T-helper 17 cell (primary cell): ENCODE data around the gene SNCAIP. TPM values are rescaled to one million over a fixed set of nuclear protein-coding genes. Genes with fewer than 3 reads are reported as not detected.
"Not testable (repeated sequence)": the region's sequence is repeated elsewhere in the genome, so short reads cannot be mapped to it uniquely, and the experiment has no call there.

Source experiments
- ATAC-seq: fragments of 150-1000 bp; cut with Tn5 transposase; 2 replicates; pipeline ENCODE4 v1.10.0; 2021; ENCODE audit warnings: mild to moderate bottlenecking, moderate library complexity
- DNase-seq, 3 donors: peaks; one replicate each; pipeline versions ENCODE4 v3.0.0 to v3.0.0-alpha.2; 2020 to 2021
- H3K9me3 ChIP-seq: one replicate; pipeline ENCODE4 v1.7.0; 2013; ENCODE audit warnings: low read length, mild to moderate bottlenecking; ENCODE audit not compliant: control insufficient read depth, poor library complexity, severe bottlenecking
- H3K27ac Mint-ChIP-seq: one replicate; pipeline ENCODE4 v1.8.0; 2022; ENCODE audit warnings: mild to moderate bottlenecking, moderate library complexity, mixed read lengths
- H3K27me3 Mint-ChIP-seq: one replicate; pipeline ENCODE4 v1.8.0; 2022; ENCODE audit warnings: mixed read lengths
- H3K36me3 Mint-ChIP-seq: one replicate; pipeline ENCODE4 v1.8.0; 2022; ENCODE audit warnings: low read depth, mixed read lengths
- H3K4me1 Mint-ChIP-seq: one replicate; pipeline ENCODE4 v1.8.0; 2022; ENCODE audit warnings: mild to moderate bottlenecking, mixed read lengths
- H3K4me3 Mint-ChIP-seq: one replicate; pipeline ENCODE4 v1.8.0; 2022; ENCODE audit warnings: mild to moderate bottlenecking, moderate library complexity, mixed read lengths
- total RNA-seq, 4 donors: library from RNA in 2 of 4; stranded (reverse) in 2 of 4; gene quantifications; one replicate each; pipeline ENCODE4 v1.2.3 and lab custom pipeline; 2022 to 2026

SNCAIP gene
- total RNA-seq, 2 donors from 2014 or later = not detected

GRCh38 chr5:122323738-122324137, 11.7 kb downstream of the SNCAIP start:
- no peaks in the 10 kb centered on the region for H3K4me1 Mint-ChIP-seq
- H3K27ac Mint-ChIP-seq = no peak overlapping the region

GRCh38 chr5:122327110-122327509, 15.1 kb downstream of the SNCAIP start:
- H3K36me3 Mint-ChIP-seq = no peaks in the 10 kb centered on the region
- no peaks in the 10 kb centered on the region for H3K4me1 Mint-ChIP-seq
- ATAC-seq (no peak), DNase-seq (no peak)
- H3K9me3 ChIP-seq = no peaks in the 10 kb centered on the region
- no peaks in the 10 kb centered on the region for H3K27me3 Mint-ChIP-seq
- no peak overlapping the region for H3K27ac Mint-ChIP-seq
- no peak overlapping the region for H3K4me3 Mint-ChIP-seq

More at GRCh38 chr5:122323738-122324137, 11.7 kb downstream of the SNCAIP start:
- H3K27me3 Mint-ChIP-seq = no peaks in the 10 kb centered on the region
- ATAC-seq (no peak), DNase-seq (no peak)
- no peaks in the 10 kb centered on the region for H3K9me3 ChIP-seq
- H3K36me3 Mint-ChIP-seq = no peaks in the 10 kb centered on the region
- no peak overlapping the region for H3K4me3 Mint-ChIP-seq

- no peaks in the 10 kb centered on the region for H3K9me3 ChIP-seq
- no peak for DNase-seq
- ATAC-seq = no peak
- H3K27me3 Mint-ChIP-seq = no peaks in the 10 kb centered on the region
- no peaks in the 10 kb centered on the region for H3K36me3 Mint-ChIP-seq
- no peaks in the 10 kb centered on the region for H3K4me1 Mint-ChIP-seq
- no peak overlapping the region for H3K27ac Mint-ChIP-seq
- no peak overlapping the region for H3K4me3 Mint-ChIP-seq
Measured at GRCh38 chr5:122330881-122331280, 18.8 kb downstream of the SNCAIP start.

GRCh38 chr5:122332599-122333555, 20.8 kb downstream of the SNCAIP start:
- no peak overlapping the region for H3K27ac Mint-ChIP-seq
- ATAC-seq (no peak), DNase-seq (no peak)
- H3K9me3 ChIP-seq = no peaks in the 10 kb centered on the region
- no peaks in the 10 kb centered on the region for H3K36me3 Mint-ChIP-seq
- no peak overlapping the region for H3K4me3 Mint-ChIP-seq
- H3K27me3 Mint-ChIP-seq = no peaks in the 10 kb centered on the region
- no peaks in the 10 kb centered on the region for H3K4me1 Mint-ChIP-seq

- Mint-ChIP-seq H3K4me3 (no peak overlapping the region), H3K4me1 (no peaks in the 10 kb centered on the region), H3K27ac (no peak overlapping the region), H3K27me3 (no peaks in the 10 kb centered on the region), H3K36me3 (no peaks in the 10 kb centered on the region)
- no peaks in the 10 kb centered on the region for H3K9me3 ChIP-seq
- DNase-seq (no peak), ATAC-seq (no peak)
Measured at GRCh38 chr5:122333564-122333963, 21.5 kb downstream of the SNCAIP start.

GRCh38 chr5:122339591-122339990, 27.6 kb downstream of the SNCAIP start:
- no peak overlapping the region for H3K27ac Mint-ChIP-seq
- H3K4me1 Mint-ChIP-seq = no peaks in the 10 kb centered on the region
- H3K9me3 ChIP-seq = no peaks in the 10 kb centered on the region
- H3K4me3 Mint-ChIP-seq = no peak overlapping the region
- ATAC-seq = no peak
- no peaks in the 10 kb centered on the region for H3K27me3 Mint-ChIP-seq
- no peaks in the 10 kb centered on the region for H3K36me3 Mint-ChIP-seq
- DNase-seq = no peak

GRCh38 chr5:122341087-122341486, 29.1 kb downstream of the SNCAIP start:
- DNase-seq (no peak), ATAC-seq (no peak)
- no peaks in the 10 kb centered on the region for H3K36me3 Mint-ChIP-seq
- H3K9me3 ChIP-seq = no peaks in the 10 kb centered on the region
- H3K27ac Mint-ChIP-seq = no peak overlapping the region
- H3K27me3 Mint-ChIP-seq = no peaks in the 10 kb centered on the region
- no peak overlapping the region for H3K4me3 Mint-ChIP-seq
- no peaks in the 10 kb centered on the region for H3K4me1 Mint-ChIP-seq

GRCh38 chr5:122342256-122342655, 30.2 kb downstream of the SNCAIP start:
- Mint-ChIP-seq H3K36me3 (no peaks in the 10 kb centered on the region), H3K4me3 (no peak overlapping the region)
- no peak for DNase-seq

GRCh38 chr5:122346897-122347581, 35.0 kb downstream of the SNCAIP start:
- no peaks in the 10 kb centered on the region for H3K4me1 Mint-ChIP-seq
- H3K27ac Mint-ChIP-seq = no peak overlapping the region
- no peaks in the 10 kb centered on the region for H3K36me3 Mint-ChIP-seq
- H3K9me3 ChIP-seq = no peaks in the 10 kb centered on the region
- ATAC-seq (no peak), DNase-seq (no peak)
- no peak overlapping the region for H3K4me3 Mint-ChIP-seq
- no peaks in the 10 kb centered on the region for H3K27me3 Mint-ChIP-seq

More at GRCh38 chr5:122342256-122342655, 30.2 kb downstream of the SNCAIP start:
- Mint-ChIP-seq H3K4me1 (no peaks in the 10 kb centered on the region), H3K27me3 (no peaks in the 10 kb centered on the region), H3K27ac (no peak overlapping the region)
- ATAC-seq = no peak
- no peaks in the 10 kb centered on the region for H3K9me3 ChIP-seq

- Mint-ChIP-seq H3K27ac (no peak overlapping the region), H3K36me3 (no peaks in the 10 kb centered on the region), H3K4me1 (no peaks in the 10 kb centered on the region), H3K27me3 (no peaks in the 10 kb centered on the region), H3K4me3 (no peak overlapping the region)
- H3K9me3 ChIP-seq = no peaks in the 10 kb centered on the region
- DNase-seq (no peak), ATAC-seq (no peak)
Measured at GRCh38 chr5:122350496-122350895, 38.5 kb downstream of the SNCAIP start.

GRCh38 chr5:122351416-122352157, 39.5 kb downstream of the SNCAIP start:
- Mint-ChIP-seq H3K27me3 (no peaks in the 10 kb centered on the region), H3K4me3 (no peak overlapping the region), H3K27ac (no peak overlapping the region), H3K36me3 (no peaks in the 10 kb centered on the region), H3K4me1 (no peaks in the 10 kb centered on the region)
- DNase-seq (no peak), ATAC-seq (no peak)
- H3K9me3 ChIP-seq = no peaks in the 10 kb centered on the region

GRCh38 chr5:122352331-122352730, 40.3 kb downstream of the SNCAIP start:
- Mint-ChIP-seq H3K27me3 (no peaks in the 10 kb centered on the region), H3K4me1 (no peaks in the 10 kb centered on the region), H3K27ac (no peak overlapping the region), H3K4me3 (no peak overlapping the region), H3K36me3 (no peaks in the 10 kb centered on the region)
- DNase-seq = no peak
- no peak for ATAC-seq
- H3K9me3 ChIP-seq = no peaks in the 10 kb centered on the region

GRCh38 chr5:122353361-122353760, 41.3 kb downstream of the SNCAIP start:
- H3K4me1 Mint-ChIP-seq, H3K4me3 Mint-ChIP-seq, H3K27ac Mint-ChIP-seq, DNase-seq, ATAC-seq, H3K27me3 Mint-ChIP-seq, H3K36me3 Mint-ChIP-seq, H3K9me3 ChIP-seq: not testable (repeated sequence)
